CD4-positive, alpha-beta T cell treated with Interleukin-15 for 4 hours (primary cell): Measurements from ENCODE around the gene IFT20.
"Not testable (repeated sequence)": the region's sequence is repeated elsewhere in the genome, so short reads cannot be mapped to it uniquely, and the experiment has no call there.

Source experiments
- DNase-seq: peaks from one replicate; pipeline ENCODE4 v3.0.0-alpha.2; 2020; ENCODE audit warnings: low spot score

Gene IFT20

GRCh38 chr17:28306954-28307401 lies 28.3 kb downstream of the IFT20 start:
- no peak for DNase-seq

GRCh38 chr17:28298449-28298848 lies 36.8 kb downstream of the IFT20 start:
- DNase-seq, result no peak

- DNase-seq, result no peak
Observed at GRCh38 chr17:28295677-28296578, 39.3 kb downstream of the IFT20 start.

GRCh38 chr17:28293994-28294393 lies 41.3 kb downstream of the IFT20 start:
- no peak for DNase-seq

GRCh38 chr17:28292878-28293277 lies 42.4 kb downstream of the IFT20 start:
- not testable (repeated sequence) for DNase-seq

GRCh38 chr17:28291780-28292330 lies 43.4 kb downstream of the IFT20 start:
- DNase-seq, result no peak

GRCh38 chr17:28290703-28291102 lies 44.6 kb downstream of the IFT20 start:
- no peak for DNase-seq

- DNase-seq, result no peak
Observed at GRCh38 chr17:28285965-28286364, 49.3 kb downstream of the IFT20 start.

GRCh38 chr17:28282596-28282995 lies 52.7 kb downstream of the IFT20 start:
- DNase-seq, result no peak

GRCh38 chr17:28280826-28281225 lies 54.4 kb downstream of the IFT20 start:
- DNase-seq, result no peak

GRCh38 chr17:28279411-28279810 lies 55.9 kb downstream of the IFT20 start:
- DNase-seq, result no peak
